GM21390 (cell line): Measurements from ENCODE around the gene SCYGR4.

ENCODE experiments used
- ATAC-seq: cut with Tn5 transposase; IDR thresholded peaks from one replicate; pipeline ENCODE4 v1.9.1; 2021; ENCODE audit not compliant: unreplicated experiment

The SCYGR4 gene

DNA sequence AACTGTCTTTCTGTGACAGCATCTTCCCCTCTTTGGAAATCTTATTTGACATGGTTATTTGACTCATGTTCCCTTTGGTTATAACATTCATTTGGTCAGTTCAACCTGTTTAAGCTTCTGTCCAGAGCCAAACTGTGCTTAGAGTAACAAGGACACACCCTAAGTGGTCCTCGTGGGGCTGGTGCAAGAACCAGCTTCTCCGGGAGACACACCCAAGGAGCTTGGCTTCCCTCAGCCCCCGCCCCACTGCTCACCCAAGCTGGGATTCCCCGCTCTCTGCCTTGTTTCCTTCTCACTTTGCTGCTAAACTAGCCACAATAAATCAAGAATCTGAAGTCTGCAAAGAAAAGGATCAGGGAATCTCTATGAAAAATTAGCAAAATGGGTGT lies 4.0 kb upstream of the SCYGR4 start:
- no peak for ATAC-seq

DNA sequence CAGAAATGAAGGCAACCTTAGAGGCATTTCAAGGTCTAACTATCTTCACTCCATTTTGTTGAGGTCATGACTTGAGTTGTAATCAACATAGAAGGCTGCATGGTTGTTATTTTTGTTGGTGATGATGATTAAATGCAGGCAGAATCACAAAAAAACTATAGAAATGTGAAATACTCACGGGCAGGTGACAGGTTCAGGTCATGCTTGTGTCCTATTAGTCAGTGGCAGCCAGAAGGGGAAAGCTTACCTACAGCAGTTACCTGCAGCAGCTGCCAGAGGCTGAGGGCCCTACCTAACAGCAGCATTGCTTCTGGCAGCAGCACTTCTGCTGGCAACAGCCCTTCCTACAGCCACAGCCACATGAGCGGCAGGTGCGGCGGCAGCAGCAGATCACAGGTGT lies 3.1 kb upstream of the SCYGR4 start:
- no peak for ATAC-seq

DNA sequence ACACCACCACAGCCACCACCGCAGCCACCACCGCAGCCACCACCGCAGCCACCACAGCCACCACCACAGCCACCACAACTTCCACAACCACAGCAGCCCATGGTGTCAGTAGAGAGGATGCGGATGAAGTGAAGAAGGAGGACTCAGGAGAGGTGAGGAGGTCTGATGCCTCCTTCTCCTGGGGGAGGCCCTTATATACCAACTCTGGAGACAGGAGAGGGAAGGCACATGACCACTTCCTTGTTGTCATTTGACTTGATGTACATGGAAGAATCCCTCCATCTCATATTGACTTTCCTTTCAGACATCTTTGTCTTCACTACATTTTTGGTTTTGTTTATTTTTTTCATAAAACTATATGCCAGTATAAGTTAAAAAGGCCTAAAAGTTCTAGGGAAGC lies 2.6 kb upstream of the SCYGR4 start, which contains the start of gene SCYGR3:
TSS of gene SCYGR3 (minus strand) at position 101 of the 400 bp plus-strand sequence. CDS start at position 101, 0 bp downstream.
- no peak for ATAC-seq

DNA sequence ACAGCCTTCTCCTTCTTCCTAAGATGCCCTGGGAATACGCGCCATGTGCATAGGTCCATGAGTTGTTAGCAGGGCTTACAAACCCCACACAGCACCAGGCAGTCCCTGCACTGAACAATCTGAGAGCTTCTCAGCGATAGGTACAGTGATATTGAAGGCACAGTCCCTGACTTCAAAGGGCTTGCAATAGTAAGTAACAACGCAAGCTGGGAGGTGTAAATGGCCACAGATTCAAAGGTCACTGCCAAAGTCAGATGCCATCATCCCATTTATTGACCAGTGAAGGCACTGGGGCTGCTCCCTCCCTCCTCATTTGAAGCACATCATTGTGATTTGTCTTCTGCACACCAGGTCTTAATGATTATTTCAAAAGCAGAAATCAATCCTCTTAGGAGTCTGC lies 2.1 kb upstream of the SCYGR4 start:
- no peak for ATAC-seq

DNA sequence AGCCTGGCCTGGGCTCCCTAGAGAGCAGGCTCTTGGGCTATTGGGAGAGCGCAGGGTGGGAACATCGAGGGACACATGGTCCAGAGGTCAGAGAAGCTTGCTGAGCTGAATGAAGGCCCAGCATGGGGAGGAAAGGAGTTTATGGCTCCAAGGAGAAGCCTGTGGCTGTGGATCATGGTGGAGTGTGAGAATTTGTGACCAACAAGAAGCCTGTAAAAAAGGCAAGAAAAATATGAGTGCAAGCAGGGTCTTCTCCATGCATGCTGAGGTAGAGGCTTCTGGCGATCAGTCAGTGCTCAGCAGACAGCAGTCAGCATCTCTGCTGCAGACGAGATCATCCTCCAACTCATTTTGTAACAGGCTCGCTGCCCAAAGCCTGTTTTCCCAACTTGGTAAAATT lies 1.4 kb upstream of the SCYGR4 start:
- ATAC-seq: no peak

DNA sequence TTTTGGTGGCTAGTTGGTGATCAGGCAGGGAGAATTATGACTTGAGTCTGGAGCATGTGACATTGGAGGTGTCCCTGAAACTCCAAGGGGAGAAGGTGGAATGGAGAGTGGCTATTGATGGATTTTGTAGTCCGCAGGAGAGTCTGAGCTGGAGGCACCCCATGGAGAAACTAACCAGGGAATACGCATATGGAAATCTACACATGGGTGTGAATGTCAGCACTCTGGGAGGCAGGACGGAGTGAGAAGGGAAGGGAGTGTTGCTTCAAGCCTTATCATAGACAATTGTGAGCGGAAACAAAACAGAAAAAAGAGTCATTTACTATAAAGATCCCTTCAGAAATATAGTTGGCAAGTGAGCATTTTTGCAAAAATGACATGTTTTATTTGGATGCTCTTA lies 667 bp upstream of the SCYGR4 start:
- no peak for ATAC-seq

DNA sequence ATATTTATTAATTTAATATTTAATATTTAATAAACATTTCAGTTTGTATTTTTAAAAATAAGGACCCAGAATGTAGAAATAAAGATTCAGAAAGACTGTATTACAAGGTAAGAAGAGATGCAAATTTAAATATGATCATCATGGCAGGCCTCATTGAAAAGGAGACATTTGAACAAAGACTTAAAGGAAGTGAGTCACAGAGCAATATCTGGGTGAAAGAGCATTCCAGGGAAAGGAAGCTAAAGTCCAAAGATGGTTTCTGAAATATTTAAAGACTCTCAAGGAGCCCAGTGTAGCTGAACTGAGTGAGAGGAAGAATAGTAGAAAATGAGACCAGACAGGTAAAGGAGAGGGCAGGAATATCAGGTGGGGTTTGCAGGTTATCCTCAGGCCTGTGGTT lies 5.9 kb downstream of the SCYGR4 start:
- no peak for ATAC-seq

DNA sequence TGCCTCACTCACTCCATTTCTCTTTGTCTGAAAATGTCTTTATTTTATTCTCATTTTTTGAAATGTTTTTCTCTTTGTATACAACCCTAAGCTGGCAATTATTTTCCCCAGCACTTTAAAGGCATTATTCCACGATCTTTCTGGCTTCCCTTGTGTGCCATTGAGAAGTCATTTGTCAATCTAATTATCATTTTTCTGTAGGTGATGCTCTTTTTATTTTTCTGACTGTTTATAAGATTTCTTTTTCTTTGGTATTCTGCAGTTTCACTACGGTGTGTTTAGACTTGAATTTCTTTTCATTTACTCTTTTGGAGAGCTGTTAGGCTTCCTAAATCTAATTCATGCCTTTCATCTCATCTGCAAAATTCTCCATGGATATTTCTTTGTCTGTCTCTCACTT lies 8.1 kb downstream of the SCYGR4 start:
- no peak for ATAC-seq

DNA sequence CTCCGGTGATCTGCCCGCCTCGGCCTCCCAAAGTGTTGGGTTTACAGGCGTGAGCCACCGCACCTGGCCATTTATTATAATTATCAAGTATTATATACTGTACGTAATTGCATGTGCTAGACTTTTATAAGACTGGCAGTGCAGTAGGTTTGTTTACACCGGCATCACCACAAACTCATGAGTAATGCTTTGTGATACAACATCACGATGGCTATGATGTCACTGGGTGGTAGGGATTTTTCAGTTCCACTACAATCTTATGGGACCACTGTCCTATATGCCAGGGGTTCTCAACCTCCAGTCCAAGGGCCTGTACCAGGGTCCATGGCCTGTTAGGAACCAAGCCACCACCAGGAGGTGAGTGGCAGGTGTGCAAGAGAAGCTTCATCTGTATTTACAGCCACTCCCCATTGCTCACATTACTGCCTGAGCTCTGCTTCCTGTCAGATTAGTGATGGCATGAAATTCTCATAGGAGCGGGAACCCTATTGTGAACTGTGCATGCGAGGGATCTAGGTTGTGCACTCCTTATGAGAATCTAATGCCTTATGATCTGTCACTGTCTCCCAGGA lies 9.4 kb downstream of the SCYGR4 start:
- ATAC-seq: no peak

DNA sequence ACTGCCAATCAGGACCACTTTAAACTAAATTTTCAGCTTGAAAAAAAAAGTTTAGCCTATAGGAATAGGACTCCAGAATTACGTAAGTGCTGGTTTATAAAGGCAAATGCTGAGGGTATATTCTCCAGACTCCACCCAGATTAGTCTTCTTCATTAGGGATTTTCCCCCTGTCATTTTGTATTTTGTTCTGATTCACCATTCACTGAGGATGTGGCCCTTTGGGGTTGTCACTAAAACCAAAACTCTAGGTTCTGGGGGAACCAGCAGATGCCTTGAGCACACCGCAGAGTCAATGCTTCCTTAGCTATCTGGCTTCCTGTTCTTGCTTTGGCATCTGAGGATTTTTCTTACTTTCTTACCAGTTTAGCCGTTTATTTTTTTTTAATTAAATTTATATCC lies 10.5 kb downstream of the SCYGR4 start:
- peak; percentile 90 for ATAC-seq

DNA sequence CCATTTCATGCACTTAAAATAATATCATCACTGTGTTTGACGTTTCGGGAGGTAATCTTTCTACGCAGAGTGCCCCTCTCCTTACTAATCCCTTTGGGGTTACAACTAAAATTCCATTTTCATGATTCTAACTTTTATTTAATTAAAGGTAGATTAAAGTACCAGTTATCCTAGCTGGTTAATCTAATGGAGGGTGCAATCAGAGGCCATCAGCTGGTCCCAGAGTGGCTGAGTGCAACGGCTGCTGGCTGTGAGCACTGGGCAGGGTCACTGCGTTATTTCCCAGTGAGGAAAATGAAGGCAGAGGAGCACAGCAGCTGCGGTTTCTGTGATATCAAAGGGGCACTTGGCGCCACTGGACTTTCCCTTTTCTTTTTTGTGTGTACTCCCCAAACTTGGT lies 12.1 kb downstream of the SCYGR4 start:
- no peak for ATAC-seq

DNA sequence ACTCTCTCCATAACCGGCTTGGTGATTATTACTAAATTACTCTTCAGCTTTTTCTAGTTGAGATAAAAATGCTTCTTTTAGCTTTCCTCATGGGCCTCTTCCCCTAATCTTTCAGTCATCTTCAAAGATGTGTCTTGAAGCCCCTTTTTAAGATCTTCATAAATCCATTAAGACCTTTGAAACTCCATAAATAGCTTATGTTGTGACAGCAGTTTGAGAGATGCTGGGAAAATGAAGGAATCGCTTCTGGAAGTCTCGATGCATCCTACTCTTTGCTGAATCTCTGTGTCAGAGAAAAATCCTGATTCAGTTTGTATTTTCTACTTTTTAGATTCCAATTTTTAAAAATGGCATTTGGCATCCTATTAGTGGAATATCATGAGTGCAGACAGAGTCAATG lies 13.0 kb downstream of the SCYGR4 start:
- no peak for ATAC-seq

DNA sequence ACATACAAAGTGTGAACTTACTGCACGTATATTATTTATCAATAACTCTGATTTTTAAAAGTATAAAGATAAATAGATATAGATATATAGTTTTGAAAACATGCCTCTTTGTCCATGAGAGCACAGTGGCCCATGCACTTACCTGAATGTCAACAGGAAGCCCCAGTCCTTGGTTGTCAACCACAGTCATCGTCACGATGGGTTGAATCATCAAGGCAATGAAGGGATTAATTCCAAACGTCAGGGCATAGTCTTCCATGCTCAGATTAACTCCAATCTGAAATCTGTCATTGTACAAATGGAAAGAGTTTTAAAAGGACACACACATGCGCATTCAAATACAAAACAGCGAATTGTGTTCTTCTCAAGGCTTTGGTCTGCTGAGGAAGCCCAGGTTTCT lies 15.5 kb downstream of the SCYGR4 start:
- ATAC-seq: no peak

DNA sequence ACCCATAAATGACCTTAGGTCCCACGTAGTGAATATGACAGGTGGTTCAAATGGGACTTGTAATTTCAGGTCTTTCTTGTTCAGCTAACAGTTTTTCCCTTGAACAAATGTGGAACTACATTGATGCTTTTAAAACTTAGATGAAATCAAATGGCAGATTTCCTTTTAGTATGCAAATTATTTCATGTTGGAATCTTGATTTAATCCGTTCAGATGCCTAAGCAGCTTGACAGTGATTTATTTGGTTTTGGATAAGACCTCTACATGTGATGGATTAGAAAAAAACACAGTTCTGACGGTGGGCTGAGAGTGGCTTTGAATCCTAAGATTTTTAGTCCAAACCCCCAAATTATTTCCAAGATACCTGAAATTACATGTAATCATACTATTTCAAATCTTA lies 16.9 kb downstream of the SCYGR4 start:
- ATAC-seq: no peak

DNA sequence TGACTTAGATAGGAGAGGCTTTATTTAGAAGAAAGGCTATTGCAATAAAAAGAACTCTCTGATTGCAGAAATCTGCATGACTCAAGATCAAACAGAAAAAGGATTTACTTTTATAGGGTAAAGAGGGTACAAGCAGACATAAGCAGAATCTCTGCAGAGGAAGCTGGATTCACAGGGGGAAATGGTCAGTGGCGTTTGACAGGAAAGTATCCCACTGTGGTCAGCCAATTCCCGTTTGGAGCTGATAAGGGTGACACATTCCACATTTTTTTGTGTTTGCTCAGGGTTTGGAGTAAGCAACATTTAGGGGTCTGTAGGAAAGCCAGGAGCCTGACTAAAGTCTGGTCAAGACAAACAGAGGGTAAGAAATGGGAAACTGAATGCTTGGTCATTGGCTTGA lies 25.4 kb downstream of the SCYGR4 start:
- no peak for ATAC-seq

DNA sequence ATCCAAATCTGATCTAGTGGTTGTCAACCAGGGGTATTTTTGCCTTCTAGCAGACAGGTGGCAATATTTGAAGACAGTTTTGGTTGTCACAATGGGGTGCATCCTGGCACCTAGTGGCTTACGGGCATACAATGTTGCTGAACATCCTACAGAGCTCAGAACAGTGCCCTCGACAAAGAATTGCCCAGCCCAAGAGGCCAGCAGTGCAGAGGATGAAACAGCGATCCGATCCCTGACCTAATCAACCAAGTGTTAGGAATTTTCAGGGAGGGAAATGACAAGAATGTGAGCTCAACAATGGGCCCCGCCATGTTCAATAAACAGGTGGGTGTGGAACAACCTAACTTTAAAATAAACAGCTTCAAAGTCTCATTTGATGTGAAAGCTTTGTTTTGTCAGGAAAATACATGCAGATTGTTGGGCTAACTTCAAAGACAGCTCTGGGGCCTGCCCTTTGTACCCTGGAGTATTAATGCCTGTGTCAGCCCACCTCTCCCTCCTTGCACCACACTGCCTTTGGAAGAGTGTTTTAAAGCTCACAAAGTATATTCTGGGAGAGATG lies 26.8 kb downstream of the SCYGR4 start:
- ATAC-seq: no peak

DNA sequence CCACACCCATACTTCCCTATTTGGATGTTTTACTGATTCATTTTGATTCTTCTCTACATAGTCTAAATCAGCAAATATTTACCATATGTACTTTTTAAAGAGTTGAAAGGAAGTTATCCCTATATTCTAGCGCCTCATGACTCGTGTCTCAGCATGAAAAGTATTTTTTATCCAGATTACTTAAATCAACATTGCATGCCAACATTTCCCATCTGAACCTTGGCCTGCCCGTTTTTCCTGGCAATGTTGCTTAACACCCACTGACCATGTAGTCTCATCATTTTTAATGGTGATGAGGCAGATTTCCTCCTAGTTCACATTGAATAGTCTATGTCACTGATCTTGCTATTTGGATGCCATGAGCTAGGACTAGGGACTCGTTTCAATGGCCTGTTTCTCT lies 36.1 kb downstream of the SCYGR4 start:
- ATAC-seq: no peak

DNA sequence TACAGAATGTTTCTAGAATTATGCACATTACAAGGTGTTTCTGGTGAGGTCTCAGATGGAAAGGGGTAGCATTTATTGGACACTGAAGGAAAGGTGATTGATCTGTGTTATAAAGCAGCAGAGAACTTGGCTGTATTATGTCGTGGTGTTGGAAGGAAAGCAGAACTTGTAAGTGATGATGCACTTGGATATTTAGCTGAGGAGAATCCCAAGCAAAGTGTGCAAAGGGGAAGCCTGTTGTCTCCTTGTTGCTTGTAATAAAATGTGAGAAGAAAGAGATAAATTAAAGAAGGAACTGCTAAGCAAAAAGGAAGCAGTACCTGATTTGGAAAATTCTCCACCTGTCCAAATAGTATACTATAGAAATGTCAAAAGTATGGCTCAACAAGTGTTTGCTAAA lies 37.1 kb downstream of the SCYGR4 start:
- no peak for ATAC-seq

DNA sequence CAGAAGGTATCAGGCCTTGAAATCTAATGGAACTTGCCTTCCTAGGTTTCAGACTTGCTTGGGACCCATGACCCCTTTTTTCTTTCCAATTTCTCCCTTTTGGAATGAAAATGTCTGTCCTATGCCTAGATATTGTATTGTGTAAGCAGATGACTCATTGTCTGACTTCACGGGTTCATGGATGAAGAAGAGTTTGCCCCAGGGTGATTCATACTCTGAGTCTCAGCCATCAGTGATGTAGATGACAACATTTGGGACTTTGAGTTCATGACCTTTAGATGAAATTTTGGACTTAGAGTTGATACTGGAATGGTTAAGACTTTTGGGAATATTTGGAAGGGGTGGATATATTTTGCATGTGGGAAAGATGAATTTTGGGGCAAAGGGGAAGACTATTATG lies 38.2 kb downstream of the SCYGR4 start:
- ATAC-seq: no peak

DNA sequence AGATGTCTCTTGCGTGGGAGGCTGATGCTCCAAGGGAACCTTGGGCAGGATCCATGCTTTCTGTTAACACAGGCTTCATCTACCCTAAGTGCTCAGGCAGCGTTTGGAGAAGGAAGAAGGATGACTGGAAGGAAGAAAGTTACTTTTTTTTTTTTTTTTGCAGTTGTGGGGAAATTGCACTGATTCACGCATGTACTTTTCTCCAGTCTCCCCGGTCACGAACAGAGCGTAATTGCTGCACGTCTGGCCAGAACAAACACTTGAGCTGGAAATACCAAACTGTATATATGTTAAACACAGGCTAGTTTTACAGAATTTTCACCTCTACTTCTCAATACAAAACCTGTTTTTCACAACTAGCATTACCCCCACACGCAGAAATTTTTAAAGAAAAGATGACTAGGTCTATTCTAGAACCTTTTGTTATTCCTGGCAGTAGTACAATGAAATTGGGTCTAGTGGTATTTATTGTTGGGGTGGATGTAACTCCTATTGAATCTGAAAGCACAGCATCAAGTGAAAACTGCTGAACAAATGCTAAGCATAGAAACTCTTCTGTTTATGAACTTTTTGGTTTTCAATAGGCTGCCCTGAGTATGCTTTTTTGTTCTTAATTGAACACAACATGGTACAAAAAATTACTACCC lies 40.0 kb downstream of the SCYGR4 start:
- no peak for ATAC-seq

DNA sequence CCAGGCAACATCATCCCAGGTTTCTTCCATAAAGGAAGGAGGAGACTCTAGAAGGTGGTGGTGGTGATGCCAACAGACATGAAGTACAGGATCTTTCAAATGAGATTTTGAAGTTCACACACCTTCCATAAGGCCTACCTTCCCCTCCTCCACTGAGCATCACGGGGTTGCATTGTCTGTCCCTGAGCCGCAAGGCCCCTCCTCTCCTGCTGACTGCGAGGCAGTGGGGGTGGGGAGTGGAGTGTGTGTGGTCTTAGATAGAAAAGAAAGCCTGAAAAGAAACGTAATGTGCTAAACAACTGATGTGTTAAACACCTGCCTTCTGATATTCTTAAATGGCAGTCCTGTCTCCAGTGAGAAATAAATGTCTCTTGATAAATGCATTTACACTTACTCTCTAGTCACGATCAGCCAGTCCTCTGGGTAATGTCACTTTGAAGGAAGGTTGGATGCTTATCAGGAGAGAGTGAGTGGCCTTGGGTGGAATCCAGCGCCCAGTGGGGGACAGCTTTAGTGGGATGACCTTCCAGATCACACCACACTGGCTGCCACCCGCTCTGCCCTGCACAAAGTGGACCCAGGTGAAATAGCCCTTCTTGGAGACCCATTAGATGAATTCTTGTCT lies 43.8 kb downstream of the SCYGR4 start:
- no peak for ATAC-seq

DNA sequence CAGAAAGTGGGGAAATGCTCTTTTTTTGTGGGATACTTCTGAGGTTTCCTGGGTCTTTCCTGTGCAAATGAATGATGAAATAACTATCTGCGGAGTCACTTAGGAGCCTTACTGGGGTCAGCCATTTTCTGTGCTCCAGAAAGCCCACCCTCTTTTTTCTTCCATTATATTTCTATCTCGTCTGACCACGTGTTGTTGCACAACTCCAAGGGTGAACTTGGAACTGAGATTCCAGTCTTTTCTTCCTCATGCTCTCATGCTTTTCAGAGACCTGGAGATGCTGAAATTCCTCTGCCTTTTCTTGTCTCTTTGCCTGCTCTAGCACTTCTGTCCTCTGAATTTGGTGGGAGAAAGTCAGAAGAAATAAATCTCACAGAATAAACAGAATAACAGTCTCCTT lies 44.5 kb downstream of the SCYGR4 start:
- no peak for ATAC-seq
